Stomach (tissue), 4 donors: ENCODE results near the gene RRBP1.

Experiments
- EP300 ChIP-seq: sonication (generic); formaldehyde crosslinking; IDR thresholded peaks from one replicate; pipeline ENCODE4 v1.6.1; 2017; ENCODE audit warnings: antibody characterized with exemption
- POLR2A ChIP-seq, 4 donors: fragments of 450-650 bp; IDR thresholded peaks; one replicate each; pipeline ENCODE4 v1.6.1; 2016; ENCODE audit warnings: antibody characterized with exemption in 4 of 4, control low read depth in 2 of 4, mild to moderate bottlenecking in 1 of 4, moderate library complexity in 1 of 4

GRCh38 chr20:17629678-17630089 is 52.4 kb downstream of the RRBP1 start:
- no peak for TF ChIP-seq EP300
- no peak for TF ChIP-seq POLR2A (IDR thresholded peaks at IDR 0.05)
